PC-3 (cell line): ENCODE results near the gene ATXN3.

Experiments used
- CTCF ChIP-seq: fragments of 300-600 bp; sonication (generic); conservative IDR thresholded peaks from 2 replicates; pipeline ENCODE4 v1.5.1; 2017; ENCODE audit warnings: antibody characterized with exemption, low read depth, mild to moderate bottlenecking, low read length
- EZH2 ChIP-seq: fragments of 300-600 bp; sonication (generic); IDR thresholded peaks from one replicate; pipeline ENCODE4 v1.6.1; 2017; ENCODE audit warnings: antibody characterized with exemption, mild to moderate bottlenecking, low read length; ENCODE audit not compliant: unreplicated experiment
- EZH2phosphoT487 ChIP-seq: fragments of 300-600 bp; sonication (generic); IDR thresholded peaks from 2 replicates; pipeline ENCODE4 v1.6.1; 2018; ENCODE audit warnings: mild to moderate bottlenecking, antibody characterized with exemption, low read length, borderline replicate concordance

- no peak for TF ChIP-seq CTCF
- TF ChIP-seq EZH2phosphoT487, result no peak
- no peak for TF ChIP-seq EZH2
Measured at GRCh38 chr14:92143962-92144361, 37.6 kb upstream of the ATXN3 start.
